ENCODE measurements around the gene FAHD2A. TPM values are rescaled to one million over a fixed set of nuclear protein-coding genes. Genes with fewer than 3 reads are reported as not detected.

FAHD2A gene
- total RNA-seq, 2 experiments from 2014 or later = 26.5 to 27.5 TPM

Other genes with a start within 250 kb of the FAHD2A start
- gene ZNF514, start 242.9 kb upstream of the FAHD2A start, total RNA-seq = 1 to 10 TPM; 4.7 to 6.3 TPM
- under 1 TPM in 1 of 2 experiments, not detected in 1; 0.53 TPM for gene ZNF2, start 236.9 kb upstream of the FAHD2A start, total RNA-seq
- gene ZNF892, start 195.2 kb upstream of the FAHD2A start, total RNA-seq = 1 to 10 TPM in 1 of 2 experiments, under 1 TPM in 1; 0.82 to 1.1 TPM
- gene PROM2, start 128.3 kb upstream of the FAHD2A start, total RNA-seq = under 1 TPM; 0.60 to 0.73 TPM
- under 1 TPM in 1 of 2 experiments, not detected in 1; 0.52 TPM for gene KCNIP3, start 105.4 kb upstream of the FAHD2A start, total RNA-seq
- not detected for gene TRIM43B, start 82.0 kb downstream of the FAHD2A start, total RNA-seq
- gene TRIM43, start 189.3 kb downstream of the FAHD2A start, total RNA-seq = not detected

All from CD4-positive, alpha-beta T cell (primary cell).